ENCODE data around the gene MEPCE. TPM values are rescaled to one million over a fixed set of nuclear protein-coding genes. Genes with fewer than 3 reads are reported as not detected.

Gene MEPCE
- total and polyA plus RNA-seq, 9 of the 15 experiments (the other 6 are each of a cell fraction or from before 2014, with no cell fraction given) = 10.9 to 76.3 (median 44.1) TPM

GRCh38 chr7:100476903-100477870 is 47.6 kb downstream of the MEPCE start (continued):
- no peak for TF ChIP-seq KAT8 (IDR thresholded peaks at IDR 0.05; ENCODE audit: low read depth)
- no peak for TF ChIP-seq FOXJ3 (CRISPR knock-in tag; IDR thresholded peaks at IDR 0.05)
- TF ChIP-seq MYNN (IDR thresholded peaks at IDR 0.05) = peak; percentile 59; the same call in 1 of the 2 replicates
- no peak for TF ChIP-seq MYNN (CRISPR knock-in tag; IDR thresholded peaks at IDR 0.05)
- TF ChIP-seq ESRRB (CRISPR knock-in tag; IDR thresholded peaks at IDR 0.05; ENCODE audit: borderline replicate concordance) = no peak
- TF ChIP-seq BRD9 (IDR thresholded peaks at IDR 0.05; ENCODE audit: low read depth, partially characterized antibody) = no peak
- TF ChIP-seq NR1H2 (CRISPR knock-in tag; IDR thresholded peaks at IDR 0.05) = 0 out of 2 replicates have a peak, but pooled peaks have one; percentile 70
- no peak for TF ChIP-seq SAFB (IDR thresholded peaks at IDR 0.05; ENCODE audit: borderline replicate concordance, low read depth, low read length)
- 0 out of 2 replicates have a peak, but pooled peaks have one; percentile 24 for TF ChIP-seq STAG1 (CRISPR knock-in tag; IDR thresholded peaks at IDR 0.05; ENCODE audit: borderline replicate concordance)
- no peak for TF ChIP-seq BRF1 (IDR thresholded peaks at IDR 0.05; ENCODE audit: borderline replicate concordance, extremely low read depth, insufficient read length)
- peak; percentile 80 for TF ChIP-seq CTCFL (IDR thresholded peaks at IDR 0.05; ENCODE audit: borderline replicate concordance, insufficient read depth, low read depth, low read length, poor library complexity, severe bottlenecking)
- TF ChIP-seq NELFE (IDR thresholded peaks at IDR 0.05; ENCODE audit: insufficient read depth, insufficient read length) = no peak
- TF ChIP-seq ILF3 (IDR thresholded peaks at IDR 0.05; ENCODE audit: borderline replicate concordance) = no peak
- TF ChIP-seq PURB (CRISPR knock-in tag; IDR thresholded peaks at IDR 0.05; ENCODE audit: low read depth) = no peak
- TF ChIP-seq CTBP1 (IDR thresholded peaks at IDR 0.05; ENCODE audit: borderline replicate concordance) = peak; percentile 77; the same call in 1 of the 2 replicates
- no peak for TF ChIP-seq ZNF436 (CRISPR knock-in tag; IDR thresholded peaks at IDR 0.05)
- TF ChIP-seq PCBP1 (IDR thresholded peaks at IDR 0.05; ENCODE audit: low read depth, low read length, poor library complexity, severe bottlenecking) = peak; percentile 27
- TF ChIP-seq FOXJ2 (tag; IDR thresholded peaks at IDR 0.05) = no peak
- peak; percentile 70; the same call in 1 of the 2 replicates for TF ChIP-seq MTA3 (IDR thresholded peaks at IDR 0.05; ENCODE audit: borderline replicate concordance)
- TF ChIP-seq CBFB (CRISPR knock-in tag; IDR thresholded peaks at IDR 0.05) = no peak
- no peak for TF ChIP-seq PHF21A (IDR thresholded peaks at IDR 0.05; ENCODE audit: borderline replicate concordance, low read depth)
- TF ChIP-seq JUNB (CRISPR knock-in tag; conservative IDR thresholded peaks at IDR 0.05) = no peak
- TF ChIP-seq POLR2A (conservative IDR thresholded peaks at IDR 0.05) = no peak
